Osteocyte (in vitro differentiated cells): Measurements from ENCODE around the gene DYNC1LI2. TPM values are rescaled to one million over a fixed set of nuclear protein-coding genes. Genes with fewer than 3 reads are reported as not detected.

Experiments used
- DNase-seq: peaks from one replicate; pipeline ENCODE4 v3.0.0; 2021; ENCODE audit warnings: mixed read lengths; ENCODE audit not compliant: unreplicated experiment; ENCODE audit errors: extremely low spot score
- H3K27ac Mint-ChIP-seq: one replicate; pipeline ENCODE4 v1.8.0; 2021; ENCODE audit warnings: mild to moderate bottlenecking, mixed read lengths; ENCODE audit not compliant: unreplicated experiment
- H3K27me3 Mint-ChIP-seq: one replicate; pipeline ENCODE4 v1.8.0; 2021; ENCODE audit warnings: mixed read lengths; ENCODE audit not compliant: unreplicated experiment
- H3K36me3 Mint-ChIP-seq: one replicate; pipeline ENCODE4 v1.8.0; 2021; ENCODE audit warnings: mixed read lengths; ENCODE audit not compliant: unreplicated experiment
- H3K4me1 Mint-ChIP-seq: one replicate; pipeline ENCODE4 v1.8.0; 2021; ENCODE audit warnings: mixed read lengths; ENCODE audit not compliant: unreplicated experiment
- H3K4me3 Mint-ChIP-seq: one replicate; pipeline ENCODE4 v1.8.0; 2021; ENCODE audit warnings: mild to moderate bottlenecking, moderate library complexity, mixed read lengths; ENCODE audit not compliant: unreplicated experiment
- H3K9me3 Mint-ChIP-seq: one replicate; pipeline ENCODE4 v1.8.0; 2021; ENCODE audit warnings: mixed read lengths; ENCODE audit not compliant: unreplicated experiment
- total RNA-seq: library from RNA; stranded (reverse); gene quantifications from 2 replicates; pipeline ENCODE4 v1.2.1, GENCODE V29; 2021
- TF ChIP-seq, protein P1 (sequence below): fragments of 200-600 bp; sonication (generic); IDR thresholded peaks from 2 replicates; pipeline ENCODE4 v1.5.0; 2021; ENCODE audit warnings: antibody characterized with exemption, mild to moderate bottlenecking, moderate library complexity

The DYNC1LI2 gene
- total RNA-seq, 1 donor from 2014 or later, result 151 TPM

DNA sequence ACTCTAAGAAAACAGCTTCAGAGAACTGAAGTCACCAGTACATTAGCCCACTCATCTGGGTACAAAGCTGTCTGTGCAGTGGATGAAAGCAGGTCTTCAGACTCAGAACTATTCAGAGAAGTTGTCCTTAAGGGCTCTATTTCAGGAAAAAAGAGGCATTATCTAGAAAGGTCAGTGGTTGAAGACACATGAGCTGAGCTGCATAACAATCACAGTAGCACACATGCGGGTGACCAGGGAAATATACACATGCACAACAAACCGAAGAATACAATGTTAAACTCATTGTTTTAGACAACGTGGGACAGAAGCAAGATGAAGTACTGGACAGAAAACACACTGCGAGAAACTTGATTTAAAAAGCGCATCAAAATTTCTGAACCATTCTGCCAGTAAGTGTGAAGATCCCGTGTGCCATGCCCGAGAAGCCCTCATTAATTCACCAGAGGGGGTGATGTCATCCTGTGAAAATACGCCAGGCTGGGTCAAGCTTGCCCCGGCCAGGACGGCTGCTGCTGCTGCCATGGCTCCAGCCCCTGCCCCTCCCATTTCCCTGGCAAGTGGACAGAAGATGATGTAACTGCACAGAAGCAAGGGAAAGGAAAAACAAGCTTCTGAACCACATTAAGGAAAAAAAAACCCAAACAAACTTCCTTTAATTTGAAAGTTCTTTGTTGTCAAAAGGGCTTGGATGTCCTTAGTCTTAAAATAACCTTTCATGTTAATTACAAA, 10.1 kb downstream of the DYNC1LI2 start:
- H3K27ac Mint-ChIP-seq, result peak overlapping the region; percentile 98
- peaks cover 38% of the 10 kb centered on the region for H3K4me1 Mint-ChIP-seq

GRCh38 chr16:66740533-66740932, 10.9 kb downstream of the DYNC1LI2 start:
- H3K4me3 Mint-ChIP-seq, result no peak overlapping the region
- TF ChIP-seq, protein P1, sequence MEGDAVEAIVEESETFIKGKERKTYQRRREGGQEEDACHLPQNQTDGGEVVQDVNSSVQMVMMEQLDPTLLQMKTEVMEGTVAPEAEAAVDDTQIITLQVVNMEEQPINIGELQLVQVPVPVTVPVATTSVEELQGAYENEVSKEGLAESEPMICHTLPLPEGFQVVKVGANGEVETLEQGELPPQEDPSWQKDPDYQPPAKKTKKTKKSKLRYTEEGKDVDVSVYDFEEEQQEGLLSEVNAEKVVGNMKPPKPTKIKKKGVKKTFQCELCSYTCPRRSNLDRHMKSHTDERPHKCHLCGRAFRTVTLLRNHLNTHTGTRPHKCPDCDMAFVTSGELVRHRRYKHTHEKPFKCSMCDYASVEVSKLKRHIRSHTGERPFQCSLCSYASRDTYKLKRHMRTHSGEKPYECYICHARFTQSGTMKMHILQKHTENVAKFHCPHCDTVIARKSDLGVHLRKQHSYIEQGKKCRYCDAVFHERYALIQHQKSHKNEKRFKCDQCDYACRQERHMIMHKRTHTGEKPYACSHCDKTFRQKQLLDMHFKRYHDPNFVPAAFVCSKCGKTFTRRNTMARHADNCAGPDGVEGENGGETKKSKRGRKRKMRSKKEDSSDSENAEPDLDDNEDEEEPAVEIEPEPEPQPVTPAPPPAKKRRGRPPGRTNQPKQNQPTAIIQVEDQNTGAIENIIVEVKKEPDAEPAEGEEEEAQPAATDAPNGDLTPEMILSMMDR, result no peak
- H3K9me3 Mint-ChIP-seq, result no peaks in the 10 kb centered on the region
- no peaks in the 10 kb centered on the region for H3K27me3 Mint-ChIP-seq
- no peak for DNase-seq
- H3K36me3 Mint-ChIP-seq, result peaks cover 38% of the 10 kb centered on the region
- H3K27ac Mint-ChIP-seq, result peak overlapping the region; percentile 98
- H3K4me1 Mint-ChIP-seq, result peaks cover 38% of the 10 kb centered on the region

More for the DNA sequence above, 10.1 kb downstream of the DYNC1LI2 start:
- H3K27me3 Mint-ChIP-seq, result no peaks in the 10 kb centered on the region
- TF ChIP-seq, protein P1, result no peak
- no peaks in the 10 kb centered on the region for H3K9me3 Mint-ChIP-seq
- peak; percentile 93 for DNase-seq
- H3K4me3 Mint-ChIP-seq, result peak overlapping the region; percentile 24
- peaks cover 37% of the 10 kb centered on the region for H3K36me3 Mint-ChIP-seq

- H3K27me3 Mint-ChIP-seq, result no peaks in the 10 kb centered on the region
- H3K36me3 Mint-ChIP-seq, result peaks cover 41% of the 10 kb centered on the region
- peaks cover 38% of the 10 kb centered on the region for H3K4me1 Mint-ChIP-seq
- H3K27ac Mint-ChIP-seq, result peak overlapping the region; percentile 98
- H3K9me3 Mint-ChIP-seq, result no peaks in the 10 kb centered on the region
- no peak for DNase-seq
- H3K4me3 Mint-ChIP-seq, result no peak overlapping the region
- TF ChIP-seq, protein P1, result peak; percentile 65
Measured at GRCh38 chr16:66740010-66740409, 11.4 kb downstream of the DYNC1LI2 start.

- Mint-ChIP-seq H3K36me3 (peaks cover 57% of the 10 kb centered on the region), H3K27ac (no peak overlapping the region), H3K27me3 (no peaks in the 10 kb centered on the region), H3K9me3 (no peaks in the 10 kb centered on the region), H3K4me1 (peaks cover 18% of the 10 kb centered on the region), H3K4me3 (no peak overlapping the region)
- TF ChIP-seq, protein P1, result no peak
- no peak for DNase-seq
Measured at GRCh38 chr16:66735891-66736290, 15.5 kb downstream of the DYNC1LI2 start.

GRCh38 chr16:66731101-66731500, 20.3 kb downstream of the DYNC1LI2 start:
- TF ChIP-seq, protein P1, result no peak
- peak overlapping the region; percentile 50 for H3K27ac Mint-ChIP-seq

More at GRCh38 chr16:66731101-66731500, 20.3 kb downstream of the DYNC1LI2 start:
- no peaks in the 10 kb centered on the region for H3K27me3 Mint-ChIP-seq
- no peak for DNase-seq
- H3K4me3 Mint-ChIP-seq, result no peak overlapping the region
- no peaks in the 10 kb centered on the region for H3K4me1 Mint-ChIP-seq
- peaks cover 44% of the 10 kb centered on the region for H3K36me3 Mint-ChIP-seq
- H3K9me3 Mint-ChIP-seq, result no peaks in the 10 kb centered on the region
